SU-DHL-6 (cell line): Measurements from ENCODE around the gene ELP1.

Source experiments
- EZH2phosphoT487 ChIP-seq: fragments of 200-600 bp; sonication (generic), shearing (Covaris generic); conservative IDR thresholded peaks from 2 replicates; pipeline ENCODE4 v1.6.1; 2018; ENCODE audit warnings: mild to moderate bottlenecking, antibody characterized with exemption, low read length, moderate library complexity, mixed read lengths
- TF ChIP-seq, protein P1 (sequence below): fragments of 200-600 bp; sonication (generic); IDR thresholded peaks from one replicate; pipeline ENCODE4 v1.5.1; 2017; ENCODE audit warnings: antibody characterized with exemption, mild to moderate bottlenecking, low read length, moderate library complexity; ENCODE audit not compliant: insufficient read depth, poor library complexity, severe bottlenecking

DNA sequence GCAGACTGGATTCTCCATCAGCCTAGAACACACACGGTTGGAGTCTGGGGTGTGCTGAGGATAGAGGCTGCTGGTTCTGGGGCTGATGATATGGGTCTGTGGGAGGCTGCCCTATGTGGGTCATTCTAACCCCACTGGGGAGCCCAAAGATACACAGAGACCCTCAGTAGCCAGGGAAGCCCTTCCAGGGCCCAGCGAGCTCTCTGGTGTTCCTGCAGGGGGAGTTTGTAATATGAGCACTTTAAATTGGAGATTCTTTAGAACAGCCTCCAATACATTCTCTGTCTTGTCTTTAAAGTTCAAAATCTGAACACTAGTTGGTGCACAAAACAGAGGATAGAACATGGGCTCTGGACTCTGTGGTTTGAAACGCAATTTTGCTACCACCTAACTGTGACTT lies 69.5 kb downstream of the ELP1 start:
- TF ChIP-seq, protein P1, sequence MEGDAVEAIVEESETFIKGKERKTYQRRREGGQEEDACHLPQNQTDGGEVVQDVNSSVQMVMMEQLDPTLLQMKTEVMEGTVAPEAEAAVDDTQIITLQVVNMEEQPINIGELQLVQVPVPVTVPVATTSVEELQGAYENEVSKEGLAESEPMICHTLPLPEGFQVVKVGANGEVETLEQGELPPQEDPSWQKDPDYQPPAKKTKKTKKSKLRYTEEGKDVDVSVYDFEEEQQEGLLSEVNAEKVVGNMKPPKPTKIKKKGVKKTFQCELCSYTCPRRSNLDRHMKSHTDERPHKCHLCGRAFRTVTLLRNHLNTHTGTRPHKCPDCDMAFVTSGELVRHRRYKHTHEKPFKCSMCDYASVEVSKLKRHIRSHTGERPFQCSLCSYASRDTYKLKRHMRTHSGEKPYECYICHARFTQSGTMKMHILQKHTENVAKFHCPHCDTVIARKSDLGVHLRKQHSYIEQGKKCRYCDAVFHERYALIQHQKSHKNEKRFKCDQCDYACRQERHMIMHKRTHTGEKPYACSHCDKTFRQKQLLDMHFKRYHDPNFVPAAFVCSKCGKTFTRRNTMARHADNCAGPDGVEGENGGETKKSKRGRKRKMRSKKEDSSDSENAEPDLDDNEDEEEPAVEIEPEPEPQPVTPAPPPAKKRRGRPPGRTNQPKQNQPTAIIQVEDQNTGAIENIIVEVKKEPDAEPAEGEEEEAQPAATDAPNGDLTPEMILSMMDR: no peak
- TF ChIP-seq EZH2phosphoT487: no peak
